ENCODE results near the gene CACNA1F. TPM values are rescaled to one million over a fixed set of nuclear protein-coding genes. Genes with fewer than 3 reads are reported as not detected.

CACNA1F gene
- total and polyA plus RNA-seq, 10 of the 15 experiments (the other 5 are each of a cell fraction or from before 2014, with no cell fraction given): 0.01 to 0.32 (median 0.05) TPM; not detected in 5

DNA sequence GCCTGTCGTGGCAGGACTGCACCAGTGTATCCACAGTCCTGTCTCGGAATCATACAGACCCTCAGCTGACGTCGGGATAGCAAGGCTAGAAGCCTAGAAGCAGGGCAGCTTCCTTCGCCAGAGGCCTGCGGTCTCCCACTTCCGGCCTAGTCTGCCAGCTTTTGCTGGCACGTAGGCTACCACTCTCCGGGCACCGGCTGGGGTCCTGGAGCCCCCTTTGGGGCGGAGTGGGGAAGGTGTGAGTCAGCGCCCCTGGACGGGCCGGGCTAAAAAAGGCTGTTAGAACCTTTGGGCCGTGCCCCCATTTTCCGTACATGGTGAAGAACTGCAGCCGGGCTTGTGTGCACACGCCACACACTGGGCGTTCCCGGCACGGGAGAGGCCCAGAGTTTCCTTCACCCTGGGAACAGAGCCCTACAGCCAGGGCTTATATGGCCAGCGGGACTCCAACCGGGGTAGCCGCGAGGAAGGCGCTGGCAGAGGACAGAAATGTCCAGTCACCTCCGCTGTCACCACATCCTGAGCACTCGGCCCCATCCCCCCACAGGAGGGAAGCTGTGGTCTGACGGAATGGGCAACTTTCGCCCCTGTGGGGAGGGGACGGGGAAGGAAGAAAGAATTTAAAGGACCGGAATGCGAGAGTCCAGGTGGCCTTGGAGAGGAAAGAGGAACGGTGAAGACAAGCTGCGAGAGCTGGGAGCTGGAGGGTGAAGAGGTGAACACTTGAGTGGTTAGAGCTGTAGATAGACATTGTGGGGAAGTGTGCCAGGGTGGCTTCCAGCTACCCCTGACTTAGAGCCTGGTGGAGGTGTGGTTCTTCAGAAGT is 66.0 kb downstream of the CACNA1F start (continued):
- TF ChIP-seq MTA2 (IDR thresholded peaks at IDR 0.05; ENCODE audit: low read depth) (peak; percentile 29; the same call in 1 of the 2 replicates), ZBED1 (IDR thresholded peaks at IDR 0.05; ENCODE audit: borderline replicate concordance) (0 out of 2 replicates have a peak, but pooled peaks have one; percentile 29), IKZF1 (conservative IDR thresholded peaks at IDR 0.05) (peak; percentile 75), SMAD5 (IDR thresholded peaks at IDR 0.05; ENCODE audit: low read depth) (no peak), BHLHE40 (IDR thresholded peaks at IDR 0.05; ENCODE audit: borderline replicate concordance in 1 of 2, low read depth in 2 of 2, low read length in 1 of 2) (peak in 1 of 2 experiments; percentile 70; a peak in 2 of 4 replicates), LARP7 (IDR thresholded peaks at IDR 0.05) (0 out of 2 replicates have a peak, but pooled peaks have one; percentile 47), IKZF2 (IDR thresholded peaks at IDR 0.05) (peak; percentile 59 to 66), ZSCAN29 (IDR thresholded peaks at IDR 0.05) (no peak), GATAD2B (conservative IDR thresholded peaks at IDR 0.05; ENCODE audit: low read depth) (peak; percentile 66), HDGF (IDR thresholded peaks at IDR 0.05) (no peak)
- TF ChIP-seq, protein P1, sequence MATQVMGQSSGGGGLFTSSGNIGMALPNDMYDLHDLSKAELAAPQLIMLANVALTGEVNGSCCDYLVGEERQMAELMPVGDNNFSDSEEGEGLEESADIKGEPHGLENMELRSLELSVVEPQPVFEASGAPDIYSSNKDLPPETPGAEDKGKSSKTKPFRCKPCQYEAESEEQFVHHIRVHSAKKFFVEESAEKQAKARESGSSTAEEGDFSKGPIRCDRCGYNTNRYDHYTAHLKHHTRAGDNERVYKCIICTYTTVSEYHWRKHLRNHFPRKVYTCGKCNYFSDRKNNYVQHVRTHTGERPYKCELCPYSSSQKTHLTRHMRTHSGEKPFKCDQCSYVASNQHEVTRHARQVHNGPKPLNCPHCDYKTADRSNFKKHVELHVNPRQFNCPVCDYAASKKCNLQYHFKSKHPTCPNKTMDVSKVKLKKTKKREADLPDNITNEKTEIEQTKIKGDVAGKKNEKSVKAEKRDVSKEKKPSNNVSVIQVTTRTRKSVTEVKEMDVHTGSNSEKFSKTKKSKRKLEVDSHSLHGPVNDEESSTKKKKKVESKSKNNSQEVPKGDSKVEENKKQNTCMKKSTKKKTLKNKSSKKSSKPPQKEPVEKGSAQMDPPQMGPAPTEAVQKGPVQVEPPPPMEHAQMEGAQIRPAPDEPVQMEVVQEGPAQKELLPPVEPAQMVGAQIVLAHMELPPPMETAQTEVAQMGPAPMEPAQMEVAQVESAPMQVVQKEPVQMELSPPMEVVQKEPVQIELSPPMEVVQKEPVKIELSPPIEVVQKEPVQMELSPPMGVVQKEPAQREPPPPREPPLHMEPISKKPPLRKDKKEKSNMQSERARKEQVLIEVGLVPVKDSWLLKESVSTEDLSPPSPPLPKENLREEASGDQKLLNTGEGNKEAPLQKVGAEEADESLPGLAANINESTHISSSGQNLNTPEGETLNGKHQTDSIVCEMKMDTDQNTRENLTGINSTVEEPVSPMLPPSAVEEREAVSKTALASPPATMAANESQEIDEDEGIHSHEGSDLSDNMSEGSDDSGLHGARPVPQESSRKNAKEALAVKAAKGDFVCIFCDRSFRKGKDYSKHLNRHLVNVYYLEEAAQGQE (IDR thresholded peaks at IDR 0.05; ENCODE audit: low read depth, low read length): no peak

Measured in GM12878 (cell line).